Panc1 (cell line): Measurements from ENCODE around the gene NHP2. TPM values are rescaled to one million over a fixed set of nuclear protein-coding genes. Genes with fewer than 3 reads are reported as not detected.

Experiments used
- ATAC-seq: fragments of 200-7000 bp; cut with Tn5 transposase; 2 replicates; pipeline ENCODE4 v1.9.1; 2020; ENCODE audit warnings: mild to moderate bottlenecking, moderate library complexity
- BruUV-seq: library from RNA; stranded (reverse); fragments of 400-500 nt; replicated peaks from 2 replicates; lab custom pipeline; 2021; lab: Mats Ljungman, UMichigan
- CTCF ChIA-PET: fragments of 300-600 bp; sonication (Branson Sonifier 250); formaldehyde crosslinking; loops from one replicate; lab custom pipeline; 2022; ENCODE audit warnings: antibody characterized with exemption; lab: Charles Lee
- POLR2A ChIA-PET: fragments of 300-600 bp; sonication (Branson Sonifier 250); formaldehyde crosslinking; loops from one replicate; lab custom pipeline; 2022; ENCODE audit warnings: antibody characterized with exemption; lab: Charles Lee
- DNase-seq: peaks from one replicate; pipeline ENCODE4 v3.0.0-alpha.2; 2010; ENCODE audit warnings: low read depth, low spot score
- H3K27ac ChIP-seq: 2 replicates; pipeline ENCODE4 v1.5.1; 2011; ENCODE audit warnings: mild to moderate bottlenecking, low read length, inconsistent platforms
- H3K27me3 ChIP-seq: fragments of 200-500 bp; sonication (Bioruptor generic); 2 replicates; pipeline ENCODE4 v1.6.0; 2014; ENCODE audit warnings: low read length, inconsistent platforms; ENCODE audit not compliant: control insufficient read depth, insufficient read depth
- H3K36me3 ChIP-seq: fragments of 200-500 bp; sonication (Bioruptor generic); 2 replicates; pipeline ENCODE4 v1.5.1; 2014; ENCODE audit warnings: inconsistent platforms, mild to moderate bottlenecking, low read length, moderate library complexity; ENCODE audit not compliant: control insufficient read depth, insufficient read depth
- H3K4me1 ChIP-seq: 2 replicates; pipeline ENCODE4 v1.5.1; 2011; ENCODE audit warnings: inconsistent platforms, mild to moderate bottlenecking, low read length, moderate library complexity; ENCODE audit not compliant: control insufficient read depth, insufficient read depth
- H3K4me3 ChIP-seq, 2 experiments: 2 replicates each; pipeline ENCODE4 v1.5.1; 2011 to 2012; ENCODE audit warnings: low read depth in 2 of 2, low read length in 2 of 2, mild to moderate bottlenecking in 2 of 2, inconsistent platforms in 1 of 2, moderate library complexity in 1 of 2
- H3K9me3 ChIP-seq: fragments of 200-500 bp; sonication (Bioruptor generic); 2 replicates; pipeline ENCODE4 v1.5.1; 2014; ENCODE audit warnings: low read depth, mild to moderate bottlenecking, inconsistent platforms, low read length, moderate library complexity; ENCODE audit not compliant: control insufficient read depth, insufficient read depth
- POLR2AphosphoS5 ChIP-seq: IDR thresholded peaks from 2 replicates; pipeline ENCODE4 v1.6.1; 2012; ENCODE audit warnings: mild to moderate bottlenecking, low read depth, low read length, moderate library complexity
- SIN3A ChIP-seq: IDR thresholded peaks from 2 replicates; pipeline ENCODE4 v1.6.1; 2012; ENCODE audit warnings: low read depth, mild to moderate bottlenecking, low read length, moderate library complexity, borderline replicate concordance; ENCODE audit not compliant: insufficient read depth
- TCF7L2 ChIP-seq: IDR thresholded peaks from 2 replicates; pipeline ENCODE4 v1.6.1; 2011; ENCODE audit warnings: mild to moderate bottlenecking, low read depth, low read length, inconsistent platforms
- in situ Hi-C: cut with HindIII; loops from 2 replicates; pipeline ENCODE4 v1.10.0; 2016; ENCODE audit warnings: low sequenced_read_pairs, low pct_unique_long_range_greater_than_20kb
- intact Hi-C: fragments of 100-400 bp; cut with micrococcal nuclease; formaldehyde crosslinking; loops from one replicate; pipeline ENCODE4 v1.10.0; 2022; ENCODE audit not compliant: unreplicated experiment
- total RNA-seq: library from RNA; stranded (reverse); gene quantifications from one replicate; pipeline ENCODE4 v1.2.1, GENCODE V29; 2021; ENCODE audit not compliant: unreplicated experiment
- TF ChIP-seq, protein P1 (sequence below): fragments of 450-650 bp; IDR thresholded peaks from 2 replicates; pipeline ENCODE4 v1.5.1; 2017; ENCODE audit warnings: mild to moderate bottlenecking
- TF ChIP-seq, protein P2 (sequence below), 2 experiments: IDR thresholded peaks; 2 replicates each; pipeline ENCODE4 v1.6.1; 2011 to 2012; ENCODE audit warnings: low read depth in 2 of 2, control low read depth in 1 of 2, low read length in 1 of 2, mild to moderate bottlenecking in 1 of 2, moderate library complexity in 1 of 2; ENCODE audit not compliant: insufficient read depth in 1 of 2

Gene NHP2
- total RNA-seq, 1 experiment from 2014 or later, result 239 TPM

DNA sequence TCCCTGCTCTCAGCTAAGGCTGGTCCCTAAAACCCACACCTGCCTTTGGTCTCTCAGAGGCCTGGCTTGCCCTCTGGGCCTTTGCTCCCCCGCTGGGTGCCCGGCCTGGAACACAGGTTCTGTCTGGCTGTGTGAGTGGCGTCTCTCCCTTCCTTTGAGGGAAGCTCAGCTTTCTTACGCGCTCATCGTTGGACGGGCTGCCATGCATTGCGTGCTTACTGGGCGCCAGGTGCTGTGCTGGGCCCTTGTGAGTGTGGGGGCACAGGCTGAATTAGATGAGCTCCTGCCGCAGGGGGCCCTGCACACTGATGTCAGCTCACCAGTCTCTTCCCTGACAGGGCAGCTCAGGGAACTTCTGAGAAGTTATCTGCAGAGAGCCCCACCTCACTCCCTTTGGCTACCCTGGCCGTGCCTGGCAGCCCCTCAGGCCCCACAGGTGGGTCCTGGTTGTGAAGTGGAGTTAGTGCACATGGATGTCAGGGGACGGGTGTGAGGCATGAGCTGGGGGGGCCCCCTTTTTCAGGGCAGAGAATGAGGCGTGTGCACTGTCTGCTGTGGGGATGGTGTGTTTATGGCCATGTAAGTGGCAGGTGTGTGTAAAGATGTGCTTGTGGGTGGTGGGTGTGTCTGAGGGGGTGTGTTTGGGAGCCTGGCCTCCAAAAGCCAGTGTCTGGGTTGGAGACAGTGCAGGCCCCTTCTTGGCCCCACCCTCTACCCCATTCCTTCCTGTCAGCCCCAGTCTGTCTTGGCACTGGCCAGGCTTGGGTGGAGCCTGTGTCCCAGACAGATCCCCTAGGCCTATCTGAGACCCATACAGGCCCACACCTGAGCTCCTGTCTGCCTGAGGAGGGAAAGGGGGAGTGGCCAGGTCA lies 30.4 kb downstream of the NHP2 start:
- no peak for DNase-seq
- no peak overlapping the region for H3K27ac ChIP-seq
- H3K4me1 ChIP-seq, result no peaks in the 10 kb centered on the region; the same call in none of the 2 replicates
- BruUV-seq, result no TSS peak
- TF ChIP-seq SIN3A (no peak), TCF7L2 (no peak), POLR2AphosphoS5 (no peak)
- TF ChIP-seq, protein P1, sequence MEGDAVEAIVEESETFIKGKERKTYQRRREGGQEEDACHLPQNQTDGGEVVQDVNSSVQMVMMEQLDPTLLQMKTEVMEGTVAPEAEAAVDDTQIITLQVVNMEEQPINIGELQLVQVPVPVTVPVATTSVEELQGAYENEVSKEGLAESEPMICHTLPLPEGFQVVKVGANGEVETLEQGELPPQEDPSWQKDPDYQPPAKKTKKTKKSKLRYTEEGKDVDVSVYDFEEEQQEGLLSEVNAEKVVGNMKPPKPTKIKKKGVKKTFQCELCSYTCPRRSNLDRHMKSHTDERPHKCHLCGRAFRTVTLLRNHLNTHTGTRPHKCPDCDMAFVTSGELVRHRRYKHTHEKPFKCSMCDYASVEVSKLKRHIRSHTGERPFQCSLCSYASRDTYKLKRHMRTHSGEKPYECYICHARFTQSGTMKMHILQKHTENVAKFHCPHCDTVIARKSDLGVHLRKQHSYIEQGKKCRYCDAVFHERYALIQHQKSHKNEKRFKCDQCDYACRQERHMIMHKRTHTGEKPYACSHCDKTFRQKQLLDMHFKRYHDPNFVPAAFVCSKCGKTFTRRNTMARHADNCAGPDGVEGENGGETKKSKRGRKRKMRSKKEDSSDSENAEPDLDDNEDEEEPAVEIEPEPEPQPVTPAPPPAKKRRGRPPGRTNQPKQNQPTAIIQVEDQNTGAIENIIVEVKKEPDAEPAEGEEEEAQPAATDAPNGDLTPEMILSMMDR, result no peak
- TF ChIP-seq, protein P2, sequence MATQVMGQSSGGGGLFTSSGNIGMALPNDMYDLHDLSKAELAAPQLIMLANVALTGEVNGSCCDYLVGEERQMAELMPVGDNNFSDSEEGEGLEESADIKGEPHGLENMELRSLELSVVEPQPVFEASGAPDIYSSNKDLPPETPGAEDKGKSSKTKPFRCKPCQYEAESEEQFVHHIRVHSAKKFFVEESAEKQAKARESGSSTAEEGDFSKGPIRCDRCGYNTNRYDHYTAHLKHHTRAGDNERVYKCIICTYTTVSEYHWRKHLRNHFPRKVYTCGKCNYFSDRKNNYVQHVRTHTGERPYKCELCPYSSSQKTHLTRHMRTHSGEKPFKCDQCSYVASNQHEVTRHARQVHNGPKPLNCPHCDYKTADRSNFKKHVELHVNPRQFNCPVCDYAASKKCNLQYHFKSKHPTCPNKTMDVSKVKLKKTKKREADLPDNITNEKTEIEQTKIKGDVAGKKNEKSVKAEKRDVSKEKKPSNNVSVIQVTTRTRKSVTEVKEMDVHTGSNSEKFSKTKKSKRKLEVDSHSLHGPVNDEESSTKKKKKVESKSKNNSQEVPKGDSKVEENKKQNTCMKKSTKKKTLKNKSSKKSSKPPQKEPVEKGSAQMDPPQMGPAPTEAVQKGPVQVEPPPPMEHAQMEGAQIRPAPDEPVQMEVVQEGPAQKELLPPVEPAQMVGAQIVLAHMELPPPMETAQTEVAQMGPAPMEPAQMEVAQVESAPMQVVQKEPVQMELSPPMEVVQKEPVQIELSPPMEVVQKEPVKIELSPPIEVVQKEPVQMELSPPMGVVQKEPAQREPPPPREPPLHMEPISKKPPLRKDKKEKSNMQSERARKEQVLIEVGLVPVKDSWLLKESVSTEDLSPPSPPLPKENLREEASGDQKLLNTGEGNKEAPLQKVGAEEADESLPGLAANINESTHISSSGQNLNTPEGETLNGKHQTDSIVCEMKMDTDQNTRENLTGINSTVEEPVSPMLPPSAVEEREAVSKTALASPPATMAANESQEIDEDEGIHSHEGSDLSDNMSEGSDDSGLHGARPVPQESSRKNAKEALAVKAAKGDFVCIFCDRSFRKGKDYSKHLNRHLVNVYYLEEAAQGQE (IDR thresholded peaks at IDR 0.05; ENCODE audit: insufficient read depth in 1 of 2, low read depth in 2 of 2, low read length in 1 of 2), result no peak
- no peaks in the 10 kb centered on the region for H3K27me3 ChIP-seq
- in situ Hi-C loops (no loop called here), intact Hi-C loops (no loop called here)
- no peaks in the 10 kb centered on the region for H3K9me3 ChIP-seq
- POLR2A ChIA-PET, result no interaction called here
- H3K4me3 ChIP-seq, result no peak overlapping the region
- no peaks in the 10 kb centered on the region for H3K36me3 ChIP-seq
- ATAC-seq, result no peak
- CTCF ChIA-PET, result no interaction called here

DNA sequence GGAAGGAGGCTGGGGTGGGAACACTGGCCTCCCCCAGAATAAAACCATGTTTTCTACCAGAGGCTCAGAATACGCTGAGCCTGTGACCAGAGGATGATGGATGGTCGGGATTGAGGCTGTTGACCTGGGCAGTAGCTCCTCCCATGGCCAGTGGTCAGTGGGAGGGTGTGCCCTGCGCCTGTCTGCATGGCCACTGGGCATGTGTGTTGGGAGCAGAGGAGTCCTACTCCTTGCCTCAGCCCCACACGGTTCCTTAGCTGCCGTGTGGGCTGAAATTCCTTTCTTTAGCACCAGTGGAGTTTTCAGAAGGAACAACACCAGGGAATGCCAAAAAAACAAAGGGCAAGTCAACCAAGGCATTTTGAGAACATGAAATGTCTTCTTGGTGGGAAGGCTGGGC lies 31.3 kb downstream of the NHP2 start:
- no peak for DNase-seq
- H3K4me1 ChIP-seq, result no peaks in the 10 kb centered on the region; the same call in none of the 2 replicates
- TF ChIP-seq, protein P2 (IDR thresholded peaks at IDR 0.05; ENCODE audit: insufficient read depth in 1 of 2, low read depth in 2 of 2, low read length in 1 of 2), result no peak
- no peak for TF ChIP-seq SIN3A
- CTCF ChIA-PET, result no interaction called here
- H3K36me3 ChIP-seq, result no peaks in the 10 kb centered on the region
- H3K9me3 ChIP-seq, result no peaks in the 10 kb centered on the region
- POLR2A ChIA-PET, result no interaction called here
- H3K4me3 ChIP-seq, result no peak overlapping the region
- no peak overlapping the region for H3K27ac ChIP-seq
- ATAC-seq, result no peak
- BruUV-seq, result no TSS peak
- intact Hi-C loops, result no loop called here
- in situ Hi-C loops, result no loop called here
- H3K27me3 ChIP-seq, result no peaks in the 10 kb centered on the region
